NCI-H2227 treated with DMSO at 0.1 percent for 48 hours (cell line): Measurements from ENCODE around the gene HORMAD2.

ENCODE experiments used
- DNase-seq: peaks from one replicate; lab custom pipeline; 2025; lab: John Stamatoyannopoulos, UW

Gene HORMAD2

GRCh38 chr22:30113494-30113893, 33.2 kb downstream of the HORMAD2 start:
- DNase-seq, result no peak

GRCh38 chr22:30114361-30114760, 34.1 kb downstream of the HORMAD2 start:
- no peak for DNase-seq

DNA sequence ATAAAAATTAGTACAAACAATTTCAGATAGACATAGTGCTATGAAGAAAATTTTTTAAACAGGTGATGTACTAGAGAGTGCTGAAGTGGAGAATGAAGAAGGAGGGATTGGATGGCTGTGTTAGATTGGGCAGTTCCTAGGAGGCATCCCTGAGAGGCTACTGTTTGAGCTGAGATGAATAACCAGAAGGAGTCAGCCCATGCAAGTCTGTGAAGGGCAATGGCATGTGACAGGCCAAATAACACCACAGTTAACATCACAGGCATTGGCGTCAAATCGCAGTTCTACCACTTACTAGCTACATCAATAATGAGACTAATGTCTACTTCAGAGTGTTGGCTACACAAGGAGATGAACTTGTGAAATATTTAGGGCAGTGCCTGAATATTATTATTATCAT, 35.4 kb downstream of the HORMAD2 start:
- no peak for DNase-seq

DNA sequence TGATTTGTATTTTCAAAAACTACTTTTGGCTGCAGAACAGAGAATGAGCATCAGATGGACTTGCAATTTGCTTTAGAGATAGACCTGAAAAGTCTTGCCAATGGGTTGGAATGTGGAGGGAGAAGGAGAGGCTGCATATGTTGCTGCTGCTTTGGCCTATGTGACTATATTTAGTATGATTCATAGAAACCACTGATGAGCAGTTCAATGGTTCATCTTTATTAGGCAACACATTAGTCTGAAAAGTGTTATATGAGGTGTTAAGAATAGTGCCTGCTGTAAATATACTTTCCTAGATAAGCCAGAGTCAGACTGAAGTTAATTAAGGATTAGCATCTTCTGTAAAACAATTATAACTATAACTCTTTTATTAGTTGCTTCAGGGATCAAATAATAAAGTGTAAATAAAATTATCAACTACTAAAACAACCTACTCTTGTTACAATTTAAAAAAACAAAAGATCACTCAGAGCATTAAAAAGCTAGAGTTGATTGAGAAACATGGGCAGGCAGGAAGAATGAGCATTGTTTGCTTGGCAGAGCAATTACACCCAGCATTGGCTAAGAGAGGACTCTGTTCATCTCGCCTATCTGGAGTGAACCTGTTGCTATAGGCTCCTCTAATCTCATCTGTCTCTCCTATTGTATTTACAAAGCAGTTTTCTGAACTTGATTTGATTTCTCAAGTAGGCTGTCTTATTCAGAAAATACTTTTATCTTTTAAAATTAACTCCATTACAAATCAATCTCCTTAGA, 36.3 kb downstream of the HORMAD2 start:
- DNase-seq, result no peak

DNA sequence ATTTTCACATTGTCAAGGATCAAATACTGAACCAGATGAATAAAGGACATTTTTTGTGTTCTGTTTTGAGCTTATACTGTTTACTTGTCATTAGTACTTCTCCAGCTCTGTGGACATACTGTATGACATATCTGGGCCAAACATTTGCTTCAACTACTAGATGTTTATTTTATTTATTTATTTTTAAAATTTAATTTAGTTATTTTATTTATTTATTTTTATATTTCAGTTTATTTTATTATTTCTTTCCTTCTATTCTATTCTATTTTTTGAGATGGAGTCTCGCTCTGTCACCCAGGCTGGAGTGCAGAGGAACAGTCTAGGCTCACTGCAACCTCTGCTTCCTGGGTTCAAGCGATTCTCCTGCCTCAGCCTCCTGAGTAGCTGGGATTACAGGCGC, 37.0 kb downstream of the HORMAD2 start:
- no peak for DNase-seq

- no peak for DNase-seq
Observed at GRCh38 chr22:30118291-30118690, 38.0 kb downstream of the HORMAD2 start.

GRCh38 chr22:30121960-30122359, 41.7 kb downstream of the HORMAD2 start:
- no peak for DNase-seq

GRCh38 chr22:30123463-30123862, 43.2 kb downstream of the HORMAD2 start:
- no peak for DNase-seq

- DNase-seq, result no peak
Observed at GRCh38 chr22:30127749-30128166, 47.5 kb downstream of the HORMAD2 start.

GRCh38 chr22:30128511-30128910, 48.2 kb downstream of the HORMAD2 start:
- no peak for DNase-seq

DNA sequence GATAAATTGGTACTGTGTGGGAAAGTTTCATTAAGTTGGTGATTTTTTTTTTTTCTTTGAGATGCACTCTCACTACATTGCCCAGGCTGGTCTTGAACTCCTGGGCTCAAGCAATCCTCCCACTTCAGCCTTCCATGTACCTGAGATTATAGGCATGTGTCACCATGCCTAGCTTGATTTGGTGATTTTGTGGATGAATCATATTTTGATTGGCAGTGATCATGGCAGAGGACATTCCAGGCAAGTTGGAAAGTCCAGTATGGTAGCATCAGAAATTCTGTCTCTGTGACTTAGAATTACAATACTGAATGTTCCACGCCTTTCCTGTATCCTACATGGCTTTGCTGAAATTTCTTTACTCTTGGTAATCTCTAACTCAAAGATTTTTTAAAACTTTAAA, 49.4 kb downstream of the HORMAD2 start:
- no peak for DNase-seq

- DNase-seq, result no peak
Observed at GRCh38 chr22:30132290-30132996, 52.2 kb downstream of the HORMAD2 start.

DNA sequence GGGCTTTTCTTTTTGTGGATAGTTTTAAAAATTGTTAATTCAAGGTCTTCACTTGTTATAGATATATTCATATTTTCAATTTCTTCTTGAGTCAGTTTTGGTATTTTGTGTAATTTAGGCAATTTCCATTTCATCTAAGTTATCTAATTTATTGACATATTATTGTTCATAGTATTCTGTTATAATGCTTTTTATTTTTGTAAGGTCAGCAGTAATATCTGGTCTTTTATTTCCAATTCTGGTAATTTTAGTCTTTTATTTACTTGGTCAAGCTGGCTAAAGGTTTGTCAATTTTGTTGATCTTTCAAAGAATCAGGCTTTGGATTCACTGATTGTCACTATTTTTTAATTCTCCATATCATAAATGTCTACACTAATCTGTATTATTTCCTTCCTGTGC, 60.1 kb downstream of the HORMAD2 start:
- DNase-seq, result no peak

- no peak for DNase-seq
Observed at GRCh38 chr22:30143265-30143664, 63.0 kb downstream of the HORMAD2 start.

- DNase-seq, result no peak
Observed at GRCh38 chr22:30144391-30144790, 64.1 kb downstream of the HORMAD2 start.

DNA sequence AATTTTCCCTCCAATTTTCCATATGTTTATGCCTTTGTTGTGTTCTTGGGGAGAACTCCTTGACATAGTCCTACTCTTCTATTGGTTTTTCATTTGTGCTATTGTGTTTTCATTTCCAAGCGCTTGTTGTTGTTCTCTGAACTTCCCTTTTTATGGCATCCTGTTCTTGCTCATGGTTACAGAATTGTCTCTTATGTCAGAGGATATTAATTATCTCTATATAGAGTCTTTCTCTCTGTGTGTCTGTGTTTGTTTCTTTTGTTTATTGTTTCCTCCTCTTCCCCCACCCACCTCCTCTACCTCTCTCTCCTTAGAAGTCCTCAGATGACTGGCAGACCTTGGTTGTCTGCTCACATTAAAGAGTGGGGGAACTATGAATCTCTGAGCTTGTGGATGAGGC, 69.9 kb downstream of the HORMAD2 start:
- no peak for DNase-seq

- DNase-seq, result no peak
Observed at GRCh38 chr22:30158277-30158676, 78.0 kb downstream of the HORMAD2 start.

DNA sequence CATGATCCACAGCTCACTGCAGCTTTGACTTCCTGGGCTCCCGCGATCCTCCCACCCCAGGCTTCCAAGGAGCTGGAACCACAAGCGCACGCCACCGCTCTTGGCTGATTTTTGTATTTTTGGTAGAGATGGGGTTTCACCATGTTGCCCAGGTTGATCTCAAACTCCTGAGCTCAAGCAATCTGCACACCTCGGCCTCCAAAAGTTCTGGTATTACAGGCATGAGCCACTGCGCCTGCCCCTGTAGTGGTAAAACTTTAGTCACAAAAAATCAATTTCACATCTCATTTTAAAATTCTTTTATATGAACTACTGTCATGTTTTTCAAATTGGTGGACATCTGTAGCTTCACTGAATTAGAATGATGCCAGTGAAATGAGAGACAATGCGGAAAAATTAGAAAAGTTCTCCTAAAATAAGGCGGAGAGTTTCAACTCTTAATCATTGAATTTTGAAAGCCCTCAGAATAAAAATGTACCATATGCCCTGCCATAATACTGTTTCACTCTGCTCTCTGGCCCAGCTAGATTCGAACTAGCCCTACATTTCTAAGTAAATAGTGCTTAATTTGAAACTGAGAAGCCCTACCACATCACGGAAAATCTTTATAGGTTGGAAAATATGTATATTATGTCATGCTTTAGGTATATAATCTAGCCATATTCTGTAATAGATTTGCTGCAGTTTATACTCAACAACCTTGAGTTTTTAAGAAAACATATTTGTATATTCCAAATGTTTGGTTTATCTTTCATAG, 78.7 kb downstream of the HORMAD2 start:
- DNase-seq, result no peak

- no peak for DNase-seq
Observed at GRCh38 chr22:30159561-30160353, 79.5 kb downstream of the HORMAD2 start.

GRCh38 chr22:30161051-30161469, 80.8 kb downstream of the HORMAD2 start:
- DNase-seq, result no peak

GRCh38 chr22:30167296-30167695, 87.0 kb downstream of the HORMAD2 start:
- no peak for DNase-seq

- no peak for DNase-seq
Observed at GRCh38 chr22:30167734-30168133, 87.5 kb downstream of the HORMAD2 start.
